Thyroid gland (tissue), 4 donors: ENCODE measurements around the gene TPSB2. TPM values are rescaled to one million over a fixed set of nuclear protein-coding genes. Genes with fewer than 3 reads are reported as not detected.

Experiments
- DNase-seq, 2 donors: peaks; one replicate each; pipeline ENCODE4 v3.0.0-alpha.2; 2019
- H3K27ac ChIP-seq, 3 donors: fragments of 200-600 bp; sonication (generic); 1 replicate in 2 of 3; 2 replicates in 1 of 3; pipeline ENCODE4 v1.5.1; 2016 to 2019; ENCODE audit warnings: mild to moderate bottlenecking in 1 of 3, moderate library complexity in 1 of 3
- H3K27me3 ChIP-seq: fragments of 200-600 bp; sonication (generic); one replicate; pipeline ENCODE4 v1.5.1; 2019
- H3K36me3 ChIP-seq, 2 donors: fragments of 200-600 bp; sonication (generic); one replicate each; pipeline ENCODE4 v1.5.1; 2016 to 2019
- H3K4me1 ChIP-seq, 2 donors: fragments of 200-600 bp; sonication (generic); one replicate each; pipeline ENCODE4 v1.5.1; 2017 to 2019
- H3K4me3 ChIP-seq, 3 donors: fragments of 200-600 bp; sonication (generic); replicated peaks in 1 of 3; 1 replicate in 2 of 3; 2 replicates in 1 of 3; pipeline ENCODE4 v1.5.1; 2016; ENCODE audit warnings: mild to moderate bottlenecking in 1 of 3
- H3K9me3 ChIP-seq: fragments of 200-600 bp; sonication (generic); one replicate; pipeline ENCODE4 v1.5.1; 2017
- CTCF ChIP-seq, 6 experiments: fragments of 200-600 bp in 3 of 6; fragments of 450-650 bp in 3 of 6; sonication (generic) in 3 of 6; IDR thresholded peaks; one replicate each; pipeline ENCODE4 v1.5.1; 2016 to 2019; ENCODE audit warnings: antibody characterized with exemption in 6 of 6, mild to moderate bottlenecking in 2 of 6, inconsistent platforms in 1 of 6, moderate library complexity in 1 of 6
- POLR2A ChIP-seq, 2 donors: fragments of 450-650 bp; IDR thresholded peaks; one replicate each; pipeline ENCODE4 v1.6.1; 2017; ENCODE audit warnings: antibody characterized with exemption in 2 of 2, mild to moderate bottlenecking in 2 of 2, moderate library complexity in 1 of 2
- WGBS, 2 donors: methylation state at CpG; one replicate each; pipeline ENCODE4 v1.1.5; 2017; 5-methylcytosine and 5-hydroxymethylcytosine counted together
- intact Hi-C: fragments of 100-400 bp; cut with DNase I; formaldehyde crosslinking; loops from one replicate; pipeline ENCODE4 v1.15.1; 2023
- total RNA-seq, 4 donors: library from RNA; depleted of rRNA; stranded (reverse); fragments of >200 nt; gene quantifications; one replicate each; pipeline ENCODE4 v1.2.3, GENCODE V29; 2016

TPSB2 gene
- total RNA-seq, 4 donors from 2014 or later = 1.1 to 16.6 (median 11.9) TPM; not detected in 1

- H3K4me1 ChIP-seq = no peaks in the 10 kb centered on the region
- no peaks in the 10 kb centered on the region for H3K9me3 ChIP-seq
- no peak within 1 kb of the TSS for H3K4me3 ChIP-seq
- 62 to 73% methylated on average over 7 of the region's 10 CpGs for WGBS, 2 donors
- H3K27me3 ChIP-seq = no peaks in the 10 kb centered on the region
- H3K27ac ChIP-seq = no peak within 1 kb of the TSS
- TF ChIP-seq POLR2A (IDR thresholded peaks at IDR 0.05) = no peak
- no peak for TF ChIP-seq CTCF (IDR thresholded peaks at IDR 0.05)
- no peaks in the 10 kb centered on the region for H3K36me3 ChIP-seq
- intact Hi-C loops = no loop called here
- no peak for DNase-seq
Observed at GRCh38 chr16:1225051-1225451, 4.9 kb downstream of the TPSB2 start, which contains the start of gene TPSG1. TSS of gene TPSG1 (minus strand) at chr16:1225268. CDS start at chr16:1225252, 16 bp downstream.

GRCh38 chr16:1224558-1224957 is 5.4 kb downstream of the TPSB2 start:
- DNase-seq = no peak
- no peaks in the 10 kb centered on the region for H3K9me3 ChIP-seq
- H3K27ac ChIP-seq = no peak overlapping the region
- 61 to 70% methylated on average over 6 to 9 of the region's 9 CpGs for WGBS, 2 donors
- intact Hi-C loops = no loop called here
- no peaks in the 10 kb centered on the region for H3K4me1 ChIP-seq
- H3K4me3 ChIP-seq = no peak overlapping the region
- no peaks in the 10 kb centered on the region for H3K36me3 ChIP-seq
- TF ChIP-seq POLR2A (IDR thresholded peaks at IDR 0.05) (no peak), CTCF (IDR thresholded peaks at IDR 0.05) (no peak)
- no peaks in the 10 kb centered on the region for H3K27me3 ChIP-seq

- H3K27ac ChIP-seq = no peak overlapping the region
- DNase-seq = no peak
Observed at GRCh38 chr16:1223355-1224214, 6.4 kb downstream of the TPSB2 start.

GRCh38 chr16:1222553-1223354 is 7.2 kb downstream of the TPSB2 start:
- no peaks in the 10 kb centered on the region for H3K27me3 ChIP-seq
- no peak overlapping the region for H3K4me3 ChIP-seq
- no peak for TF ChIP-seq POLR2A (IDR thresholded peaks at IDR 0.05)
- TF ChIP-seq CTCF (IDR thresholded peaks at IDR 0.05) = no peak
- no peaks in the 10 kb centered on the region for H3K4me1 ChIP-seq
- WGBS, 2 donors = 69 to 80% methylated on average over 9 to 17 of the region's 25 CpGs
- H3K9me3 ChIP-seq = no peaks in the 10 kb centered on the region
- intact Hi-C loops = no loop called here
- DNase-seq = no peak
- H3K27ac ChIP-seq = no peak overlapping the region
- H3K36me3 ChIP-seq = no peaks in the 10 kb centered on the region

More at GRCh38 chr16:1223355-1224214, 6.4 kb downstream of the TPSB2 start:
- intact Hi-C loops = no loop called here
- TF ChIP-seq POLR2A (IDR thresholded peaks at IDR 0.05) = no peak
- TF ChIP-seq CTCF (IDR thresholded peaks at IDR 0.05) = no peak
- 86 to 91% methylated on average over 18 to 31 of the region's 38 CpGs for WGBS, 2 donors
- no peak overlapping the region for H3K4me3 ChIP-seq
- H3K4me1 ChIP-seq = no peaks in the 10 kb centered on the region
- H3K27me3 ChIP-seq = no peaks in the 10 kb centered on the region
- no peaks in the 10 kb centered on the region for H3K9me3 ChIP-seq
- H3K36me3 ChIP-seq = no peaks in the 10 kb centered on the region
